RWPE2 (cell line): ENCODE data around the gene LAMA4.

Experiments
- ATAC-seq: fragments of 200-7000 bp; cut with Tn5 transposase; 3 replicates; pipeline ENCODE4 v1.9.1; 2021; ENCODE audit warnings: low read depth
- DNase-seq: peaks from one replicate; pipeline ENCODE4 v3.0.0-alpha.2; 2020; ENCODE audit warnings: low spot score
- H3K27ac ChIP-seq: fragments of 450-650 bp; 2 replicates; pipeline ENCODE4 v1.5.1; 2017; ENCODE audit warnings: mild to moderate bottlenecking; ENCODE audit not compliant: poor library complexity, severe bottlenecking
- H3K27me3 ChIP-seq: fragments of 250-450 bp; sonication (Bioruptor Pico); 2 replicates; pipeline ENCODE4 v1.5.1; 2021; ENCODE audit warnings: mild to moderate bottlenecking, moderate library complexity; ENCODE audit not compliant: insufficient read depth, poor library complexity, severe bottlenecking
- H3K36me3 ChIP-seq: fragments of 250-450 bp; sonication (Bioruptor Pico); 2 replicates; pipeline ENCODE4 v1.5.1; 2020; ENCODE audit warnings: low read depth, mild to moderate bottlenecking, moderate library complexity
- H3K4me1 ChIP-seq: fragments of 250-450 bp; sonication (Bioruptor Pico); 2 replicates; pipeline ENCODE4 v1.5.1; 2021; ENCODE audit warnings: mild to moderate bottlenecking, moderate library complexity; ENCODE audit not compliant: insufficient read depth, poor library complexity, severe bottlenecking
- H3K4me3 ChIP-seq: fragments of 250-450 bp; sonication (Bioruptor Pico); 2 replicates; pipeline ENCODE4 v1.5.1; 2021; ENCODE audit warnings: mild to moderate bottlenecking, moderate library complexity; ENCODE audit not compliant: severe bottlenecking
- H3K9me3 ChIP-seq: fragments of 250-450 bp; sonication (Bioruptor Pico); 2 replicates; pipeline ENCODE4 v1.5.1; 2021; ENCODE audit warnings: mild to moderate bottlenecking, moderate library complexity; ENCODE audit not compliant: severe bottlenecking
- TF ChIP-seq, protein P1 (sequence below): fragments of 450-650 bp; IDR thresholded peaks from one replicate; pipeline ENCODE4 v1.5.1; 2017; ENCODE audit warnings: mild to moderate bottlenecking, moderate library complexity; ENCODE audit not compliant: poor library complexity, severe bottlenecking

LAMA4 gene

DNA sequence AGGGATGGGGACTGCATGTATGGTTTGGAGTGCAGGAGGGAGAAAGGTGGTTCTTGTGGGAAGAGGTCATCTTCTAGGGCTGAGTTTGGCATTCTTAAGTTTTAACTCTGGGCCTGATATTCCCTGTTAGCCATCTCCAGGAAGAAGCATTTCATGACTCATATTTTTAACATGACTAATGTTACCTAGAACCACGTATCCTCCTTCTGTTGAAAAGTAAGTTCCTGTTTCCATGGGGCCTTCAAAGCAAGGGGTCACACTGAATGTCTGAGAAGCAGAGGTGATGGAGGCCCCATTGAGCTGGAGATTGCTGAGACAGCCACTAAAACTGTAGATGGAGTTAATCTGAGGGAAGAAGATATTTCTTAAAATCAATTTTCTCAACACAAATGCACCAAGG is 136.8 kb downstream of the LAMA4 start:
- TF ChIP-seq, protein P1, sequence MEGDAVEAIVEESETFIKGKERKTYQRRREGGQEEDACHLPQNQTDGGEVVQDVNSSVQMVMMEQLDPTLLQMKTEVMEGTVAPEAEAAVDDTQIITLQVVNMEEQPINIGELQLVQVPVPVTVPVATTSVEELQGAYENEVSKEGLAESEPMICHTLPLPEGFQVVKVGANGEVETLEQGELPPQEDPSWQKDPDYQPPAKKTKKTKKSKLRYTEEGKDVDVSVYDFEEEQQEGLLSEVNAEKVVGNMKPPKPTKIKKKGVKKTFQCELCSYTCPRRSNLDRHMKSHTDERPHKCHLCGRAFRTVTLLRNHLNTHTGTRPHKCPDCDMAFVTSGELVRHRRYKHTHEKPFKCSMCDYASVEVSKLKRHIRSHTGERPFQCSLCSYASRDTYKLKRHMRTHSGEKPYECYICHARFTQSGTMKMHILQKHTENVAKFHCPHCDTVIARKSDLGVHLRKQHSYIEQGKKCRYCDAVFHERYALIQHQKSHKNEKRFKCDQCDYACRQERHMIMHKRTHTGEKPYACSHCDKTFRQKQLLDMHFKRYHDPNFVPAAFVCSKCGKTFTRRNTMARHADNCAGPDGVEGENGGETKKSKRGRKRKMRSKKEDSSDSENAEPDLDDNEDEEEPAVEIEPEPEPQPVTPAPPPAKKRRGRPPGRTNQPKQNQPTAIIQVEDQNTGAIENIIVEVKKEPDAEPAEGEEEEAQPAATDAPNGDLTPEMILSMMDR = no peak
- Histone ChIP-seq H3K36me3 (no peaks in the 10 kb centered on the region), H3K4me1 (peaks cover 6% of the 10 kb centered on the region), H3K9me3 (no peaks in the 10 kb centered on the region), H3K4me3 (no peak overlapping the region), H3K27me3 (no peaks in the 10 kb centered on the region), H3K27ac (no peak overlapping the region)
- DNase-seq (no peak), ATAC-seq (peak; percentile 82)

DNA sequence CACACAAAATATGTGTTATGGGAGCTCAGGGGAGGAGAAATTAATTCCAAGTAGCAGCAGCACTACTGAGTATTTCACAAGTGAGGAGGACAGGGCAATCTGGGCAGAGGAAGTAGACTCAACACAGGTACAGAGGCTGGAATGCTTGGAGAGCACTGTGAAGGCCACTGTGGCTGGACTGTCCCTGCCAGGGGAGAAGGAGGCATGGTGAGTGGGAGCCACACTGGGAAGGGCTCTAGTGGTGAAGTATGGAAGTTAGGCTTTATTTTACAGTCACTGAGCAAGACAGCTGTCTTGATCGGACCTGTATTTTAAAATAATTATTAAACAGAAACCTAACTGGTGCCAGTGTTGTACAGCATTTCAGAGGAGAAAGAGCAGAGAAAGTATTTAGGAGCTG is 138.1 kb downstream of the LAMA4 start:
- no peaks in the 10 kb centered on the region for H3K9me3 ChIP-seq
- TF ChIP-seq, protein P1 = no peak
- DNase-seq = no peak
- H3K4me1 ChIP-seq = peaks cover 6% of the 10 kb centered on the region
- no peak overlapping the region for H3K4me3 ChIP-seq
- H3K27me3 ChIP-seq = no peaks in the 10 kb centered on the region
- no peak for ATAC-seq
- H3K36me3 ChIP-seq = no peaks in the 10 kb centered on the region
- H3K27ac ChIP-seq = no peak overlapping the region

DNA sequence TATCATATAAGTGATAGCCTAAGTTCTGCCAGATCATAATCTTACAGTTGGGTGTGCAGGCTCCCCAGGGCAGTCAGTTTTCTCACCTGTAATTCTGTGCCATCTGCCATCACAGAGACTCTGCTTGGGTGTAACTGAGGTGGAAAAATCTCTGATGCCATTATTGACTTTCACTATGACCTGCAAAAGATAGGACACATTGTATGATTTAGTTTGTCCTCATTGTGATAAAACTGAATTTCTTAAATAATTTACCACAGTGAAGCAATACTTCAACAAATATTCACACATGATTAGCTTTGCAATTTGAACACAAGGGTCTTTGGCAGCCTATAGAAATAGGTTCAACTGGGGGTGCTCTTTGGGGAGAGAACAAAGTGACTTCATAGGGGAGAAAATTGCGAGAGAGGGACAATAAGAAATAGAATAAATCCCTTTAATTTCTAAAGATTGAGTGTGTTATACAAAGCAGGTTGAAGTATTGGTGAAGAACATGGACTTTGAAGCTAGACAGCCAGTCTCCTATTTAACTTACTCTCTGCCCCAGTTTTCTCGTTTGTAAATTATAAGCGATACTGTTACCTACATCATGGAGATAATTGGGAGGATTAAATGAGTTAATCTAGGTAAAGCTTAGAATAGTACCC is 139.7 kb downstream of the LAMA4 start:
- Histone ChIP-seq H3K27me3 (no peaks in the 10 kb centered on the region), H3K36me3 (no peaks in the 10 kb centered on the region), H3K27ac (no peak overlapping the region), H3K9me3 (no peaks in the 10 kb centered on the region), H3K4me1 (peaks cover 6% of the 10 kb centered on the region), H3K4me3 (no peak overlapping the region)
- ATAC-seq = no peak
- no peak for DNase-seq
- TF ChIP-seq, protein P1 = no peak

DNA sequence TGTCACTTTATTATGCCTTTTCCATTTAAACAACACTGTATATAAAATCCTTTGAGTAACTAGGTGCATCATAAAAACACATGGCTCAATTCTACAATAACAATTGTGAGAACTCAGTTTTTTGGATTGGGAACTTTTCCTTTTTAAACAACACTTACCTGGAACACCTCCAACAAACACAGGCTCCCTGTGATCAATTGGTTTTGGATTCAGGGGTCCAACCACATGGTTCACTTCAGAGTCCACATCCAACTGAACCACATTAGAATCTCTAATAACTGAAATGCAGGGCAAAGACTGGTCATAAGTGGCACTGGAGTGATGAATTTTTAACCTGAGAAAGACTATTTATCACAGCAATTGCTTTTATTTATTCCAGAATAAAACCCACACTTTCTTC is 140.4 kb downstream of the LAMA4 start:
- DNase-seq (no peak), ATAC-seq (no peak)
- TF ChIP-seq, protein P1 = no peak
- Histone ChIP-seq H3K9me3 (no peaks in the 10 kb centered on the region), H3K27ac (no peak overlapping the region), H3K27me3 (no peaks in the 10 kb centered on the region), H3K36me3 (no peaks in the 10 kb centered on the region), H3K4me3 (no peak overlapping the region), H3K4me1 (peaks cover 6% of the 10 kb centered on the region)

DNA sequence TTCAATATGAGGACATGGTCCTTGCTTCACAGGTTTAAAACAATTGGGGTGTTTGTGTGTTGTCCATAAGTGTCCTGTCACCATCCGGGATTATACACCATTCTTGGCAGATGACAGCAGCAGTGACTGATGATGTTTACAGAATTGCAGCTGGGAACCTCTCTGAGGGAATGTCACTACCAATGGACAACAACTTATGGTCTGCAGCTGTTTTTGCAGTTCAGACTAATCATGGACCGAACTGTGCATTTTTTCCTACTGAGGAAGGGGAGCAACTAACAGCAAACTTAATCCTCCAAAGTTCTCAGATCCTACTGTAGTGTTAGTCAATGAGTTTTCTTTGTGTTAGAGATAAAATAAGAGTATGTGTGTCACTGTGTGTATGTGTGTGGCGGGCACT is 140.9 kb downstream of the LAMA4 start:
- ATAC-seq (no peak), DNase-seq (no peak)
- Histone ChIP-seq H3K27me3 (no peaks in the 10 kb centered on the region), H3K9me3 (no peaks in the 10 kb centered on the region), H3K27ac (no peak overlapping the region), H3K4me3 (no peak overlapping the region), H3K4me1 (peaks cover 6% of the 10 kb centered on the region), H3K36me3 (no peaks in the 10 kb centered on the region)
- TF ChIP-seq, protein P1 = no peak
